CD4-positive, alpha-beta memory T cell (primary cell): ENCODE data around the gene CTXND1. TPM values are rescaled to one million over a fixed set of nuclear protein-coding genes. Genes with fewer than 3 reads are reported as not detected.

ENCODE experiments used
- CTCF ChIA-PET: fragments of 350-600 bp; sonication (Branson Sonifier 250); formaldehyde crosslinking; loops from one replicate; lab custom pipeline; 2021; ENCODE audit warnings: inconsistent platforms; ENCODE audit not compliant: partially characterized antibody; lab: Charles Lee
- POLR2A ChIA-PET: fragments of 350-600 bp; sonication (Branson Sonifier 250); formaldehyde crosslinking; loops from one replicate; lab custom pipeline; 2021; ENCODE audit not compliant: partially characterized antibody; lab: Charles Lee
- DNase-seq, 5 donors: peaks; one replicate each; pipeline versions ENCODE4 v3.0.0 to v3.0.0-alpha.2; 2020 to 2022; ENCODE audit warnings: mixed read lengths in 1 of 5
- H3K27ac ChIP-seq: one replicate; pipeline ENCODE4 v1.7.0; 2013; ENCODE audit warnings: low read depth, low read length
- H3K27me3 ChIP-seq: 2 replicates; pipeline ENCODE4 v1.7.0; 2013; ENCODE audit warnings: mild to moderate bottlenecking, low read length, moderate library complexity; ENCODE audit not compliant: insufficient read depth
- H3K36me3 ChIP-seq: 2 replicates; pipeline ENCODE4 v1.7.0; 2013; ENCODE audit warnings: mild to moderate bottlenecking, low read length, moderate library complexity; ENCODE audit not compliant: insufficient read depth
- H3K4me1 ChIP-seq: 2 replicates; pipeline ENCODE4 v1.7.0; 2013; ENCODE audit warnings: mild to moderate bottlenecking, low read length, moderate library complexity; ENCODE audit not compliant: insufficient read depth
- H3K4me3 ChIP-seq, 2 donors: one replicate each; pipeline ENCODE4 v1.7.0; 2013; ENCODE audit warnings: low read length in 2 of 2, mild to moderate bottlenecking in 1 of 2
- H3K9me3 ChIP-seq, 2 donors: one replicate each; pipeline ENCODE4 v1.7.0; 2013; ENCODE audit warnings: low read length in 2 of 2, control low read depth in 1 of 2; ENCODE audit not compliant: control insufficient read depth in 1 of 2
- H3K27ac Mint-ChIP-seq, 7 donors: one replicate each; pipeline ENCODE4 v1.8.0; 2020 to 2021; ENCODE audit warnings: mixed read lengths in 7 of 7, mild to moderate bottlenecking in 6 of 7, inconsistent platforms in 3 of 7, moderate library complexity in 3 of 7
- H3K27me3 Mint-ChIP-seq, 2 donors: one replicate each; pipeline ENCODE4 v1.8.0; 2020 to 2021; ENCODE audit warnings: mixed read lengths in 2 of 2
- H3K36me3 Mint-ChIP-seq, 2 donors: one replicate each; pipeline ENCODE4 v1.8.0; 2020 to 2021; ENCODE audit warnings: mixed read lengths in 2 of 2, inconsistent platforms in 1 of 2, mild to moderate bottlenecking in 1 of 2
- H3K4me1 Mint-ChIP-seq, 4 donors: one replicate each; pipeline ENCODE4 v1.8.0; 2020 to 2021; ENCODE audit warnings: mixed read lengths in 4 of 4, mild to moderate bottlenecking in 1 of 4
- H3K4me3 Mint-ChIP-seq, 8 donors: one replicate each; pipeline ENCODE4 v1.8.0; 2020 to 2021; ENCODE audit warnings: mixed read lengths in 8 of 8, mild to moderate bottlenecking in 7 of 8, moderate library complexity in 6 of 8, inconsistent platforms in 3 of 8
- H3K9me3 Mint-ChIP-seq, 8 donors: one replicate each; pipeline ENCODE4 v1.8.0; 2020 to 2021; ENCODE audit warnings: mixed read lengths in 8 of 8, mild to moderate bottlenecking in 5 of 8, inconsistent platforms in 3 of 8, moderate library complexity in 1 of 8
- intact Hi-C: fragments of 100-400 bp; cut with micrococcal nuclease; formaldehyde crosslinking; loops from one replicate; pipeline ENCODE4 v1.15.1; 2023
- polyA plus RNA-seq, 2 donors: library from polyadenylated mRNA; unstranded; fragments of 300-500 nt; fragmentation: Illumina TruSeq; gene quantifications; one replicate each; pipeline ENCODE4 v1.2.3, GENCODE V29; 2021
- total RNA-seq, 2 experiments: library from RNA; stranded (reverse); gene quantifications; one replicate each; pipeline ENCODE4 v1.2.3, GENCODE V29; 2021

The CTXND1 gene
- total and polyA plus RNA-seq, 4 experiments from 2014 or later = not detected

GRCh38 chr15:80208758-80209734 is 43.0 kb downstream of the CTXND1 start:
- no peak for DNase-seq
- no peaks in the 10 kb centered on the region for H3K4me1 Mint-ChIP-seq
- intact Hi-C loops = no loop called here
- H3K27me3 ChIP-seq = peaks cover 4% of the 10 kb centered on the region
- ChIA-PET POLR2A (no interaction called here), CTCF (no interaction called here)
- no peaks in the 10 kb centered on the region for H3K4me1 ChIP-seq
- peaks cover 0 to 3% (median 0%) of the 10 kb centered on the region in 8 donors for H3K9me3 Mint-ChIP-seq
- no peaks in the 10 kb centered on the region for H3K36me3 ChIP-seq
- no peak overlapping the region for H3K27ac Mint-ChIP-seq
- H3K27ac ChIP-seq = no peak overlapping the region
- no peak overlapping the region for H3K4me3 Mint-ChIP-seq
- no peaks in the 10 kb centered on the region for H3K9me3 ChIP-seq
- H3K27me3 Mint-ChIP-seq = peaks cover 25 to 33% of the 10 kb centered on the region in 2 donors
- no peak overlapping the region for H3K4me3 ChIP-seq
- no peaks in the 10 kb centered on the region for H3K36me3 Mint-ChIP-seq

- H3K27ac ChIP-seq = no peak overlapping the region
- peaks cover 4% of the 10 kb centered on the region for H3K27me3 ChIP-seq
- H3K36me3 ChIP-seq = no peaks in the 10 kb centered on the region
- no peaks in the 10 kb centered on the region for H3K4me1 Mint-ChIP-seq
- H3K27me3 Mint-ChIP-seq = peaks cover 20 to 26% of the 10 kb centered on the region in 2 donors
- ChIA-PET POLR2A (no interaction called here), CTCF (interaction anchor here (0.7 kb wide), 1 partner anchor 36 kb away, joined by 3 read pairs; no protein-coding TSS in a partner anchor)
- DNase-seq = no peak
- intact Hi-C loops = no loop called here
- no peak overlapping the region for H3K27ac Mint-ChIP-seq
- no peaks in the 10 kb centered on the region for H3K36me3 Mint-ChIP-seq
- H3K4me1 ChIP-seq = no peaks in the 10 kb centered on the region
- H3K4me3 Mint-ChIP-seq = no peak overlapping the region
- no peaks in the 10 kb centered on the region for H3K9me3 ChIP-seq
- H3K4me3 ChIP-seq = no peak overlapping the region
- no peaks in the 10 kb centered on the region for H3K9me3 Mint-ChIP-seq
These were observed 44.1 kb downstream of the CTXND1 start for GRCh38 chr15:80207887-80208286.

GRCh38 chr15:80204231-80204630 is 47.8 kb downstream of the CTXND1 start:
- DNase-seq = no peak
- H3K27me3 Mint-ChIP-seq = peaks cover 13 to 16% of the 10 kb centered on the region in 2 donors

GRCh38 chr15:80203361-80203885 is 48.6 kb downstream of the CTXND1 start:
- CTCF ChIA-PET = no interaction called here
- no peaks in the 10 kb centered on the region for H3K4me1 ChIP-seq
- no peaks in the 10 kb centered on the region for H3K4me1 Mint-ChIP-seq
- no peak overlapping the region for H3K4me3 Mint-ChIP-seq
- peaks cover 4% of the 10 kb centered on the region for H3K27me3 ChIP-seq
- intact Hi-C loops = no loop called here
- H3K9me3 ChIP-seq = no peaks in the 10 kb centered on the region
- H3K36me3 ChIP-seq = no peaks in the 10 kb centered on the region
- peaks cover 11 to 17% of the 10 kb centered on the region in 2 donors for H3K27me3 Mint-ChIP-seq
- POLR2A ChIA-PET = no interaction called here
- H3K27ac ChIP-seq = no peak overlapping the region
- H3K27ac Mint-ChIP-seq = no peak overlapping the region
- no peak for DNase-seq
- H3K36me3 Mint-ChIP-seq = no peaks in the 10 kb centered on the region
- H3K4me3 ChIP-seq = no peak overlapping the region
- H3K9me3 Mint-ChIP-seq = no peaks in the 10 kb centered on the region

More at GRCh38 chr15:80204231-80204630, 47.8 kb downstream of the CTXND1 start:
- Histone ChIP-seq H3K27ac (no peak overlapping the region), H3K36me3 (no peaks in the 10 kb centered on the region), H3K27me3 (peaks cover 4% of the 10 kb centered on the region), H3K4me1 (no peaks in the 10 kb centered on the region), H3K4me3 (no peak overlapping the region), H3K9me3 (no peaks in the 10 kb centered on the region)
- POLR2A ChIA-PET = no interaction called here
- Mint-ChIP-seq H3K4me1 (no peaks in the 10 kb centered on the region), H3K27ac (no peak overlapping the region), H3K36me3 (no peaks in the 10 kb centered on the region), H3K9me3 (no peaks in the 10 kb centered on the region), H3K4me3 (no peak overlapping the region)
- CTCF ChIA-PET = no interaction called here
- intact Hi-C loops = no loop called here

GRCh38 chr15:80202641-80203360 is 49.2 kb downstream of the CTXND1 start:
- H3K9me3 Mint-ChIP-seq = peaks cover 0 to 1% (median 0%) of the 10 kb centered on the region in 8 donors
- Histone ChIP-seq H3K36me3 (no peaks in the 10 kb centered on the region), H3K9me3 (no peaks in the 10 kb centered on the region), H3K27me3 (peaks cover 3% of the 10 kb centered on the region), H3K27ac (no peak overlapping the region), H3K4me1 (no peaks in the 10 kb centered on the region), H3K4me3 (no peak overlapping the region)
- ChIA-PET CTCF (interaction anchor here (0.6 kb wide), 1 partner anchor 1196 kb away, joined by 3 read pairs; no protein-coding TSS in a partner anchor), POLR2A (no interaction called here)
- DNase-seq = no peak
- H3K36me3 Mint-ChIP-seq = no peaks in the 10 kb centered on the region
- H3K27me3 Mint-ChIP-seq = peaks cover 8 to 16% of the 10 kb centered on the region in 2 donors
- no peaks in the 10 kb centered on the region for H3K4me1 Mint-ChIP-seq
- no peak overlapping the region for H3K27ac Mint-ChIP-seq
- no peak overlapping the region for H3K4me3 Mint-ChIP-seq
- intact Hi-C loops = no loop called here

GRCh38 chr15:80202016-80202315 is 50.0 kb downstream of the CTXND1 start:
- H3K4me1 ChIP-seq = no peaks in the 10 kb centered on the region
- Mint-ChIP-seq H3K27me3 (peaks cover 7 to 13% of the 10 kb centered on the region in 2 donors), H3K4me3 (no peak overlapping the region), H3K9me3 (peaks cover 0 to 1% (median 0%) of the 10 kb centered on the region in 8 donors), H3K27ac (no peak overlapping the region), H3K36me3 (no peaks in the 10 kb centered on the region), H3K4me1 (no peaks in the 10 kb centered on the region)
- no peaks in the 10 kb centered on the region for H3K36me3 ChIP-seq
- intact Hi-C loops = no loop called here
- ChIA-PET POLR2A (no interaction called here), CTCF (no interaction called here)
- no peaks in the 10 kb centered on the region for H3K9me3 ChIP-seq
- H3K4me3 ChIP-seq = no peak overlapping the region
- H3K27ac ChIP-seq = no peak overlapping the region
- H3K27me3 ChIP-seq = peaks cover 3% of the 10 kb centered on the region
- DNase-seq = no peak
